ENCODE results near the gene HLA-C.

DNA sequence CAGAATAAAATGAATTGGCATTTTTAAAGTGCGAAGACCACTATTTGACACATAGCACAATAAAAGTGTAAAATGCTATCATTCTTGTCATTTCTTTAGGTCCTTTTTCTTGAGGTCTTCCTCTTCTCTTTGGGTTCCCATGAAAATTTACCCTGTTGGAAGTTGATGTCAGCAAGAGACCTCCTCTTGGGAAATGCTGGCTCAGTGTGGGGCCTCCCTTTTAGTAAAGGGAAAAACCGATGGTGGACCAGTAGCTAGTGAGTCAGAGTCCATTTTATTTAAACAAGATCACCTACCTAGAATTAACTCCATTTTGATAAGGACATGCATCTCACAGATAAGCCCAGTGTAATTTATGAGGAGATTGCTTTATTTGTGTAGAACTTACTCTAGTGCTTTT, 37.7 kb upstream of the HLA-C start:
- no peak for TF ChIP-seq POLR2A (IDR thresholded peaks at IDR 0.05)
- TF ChIP-seq, protein P1, sequence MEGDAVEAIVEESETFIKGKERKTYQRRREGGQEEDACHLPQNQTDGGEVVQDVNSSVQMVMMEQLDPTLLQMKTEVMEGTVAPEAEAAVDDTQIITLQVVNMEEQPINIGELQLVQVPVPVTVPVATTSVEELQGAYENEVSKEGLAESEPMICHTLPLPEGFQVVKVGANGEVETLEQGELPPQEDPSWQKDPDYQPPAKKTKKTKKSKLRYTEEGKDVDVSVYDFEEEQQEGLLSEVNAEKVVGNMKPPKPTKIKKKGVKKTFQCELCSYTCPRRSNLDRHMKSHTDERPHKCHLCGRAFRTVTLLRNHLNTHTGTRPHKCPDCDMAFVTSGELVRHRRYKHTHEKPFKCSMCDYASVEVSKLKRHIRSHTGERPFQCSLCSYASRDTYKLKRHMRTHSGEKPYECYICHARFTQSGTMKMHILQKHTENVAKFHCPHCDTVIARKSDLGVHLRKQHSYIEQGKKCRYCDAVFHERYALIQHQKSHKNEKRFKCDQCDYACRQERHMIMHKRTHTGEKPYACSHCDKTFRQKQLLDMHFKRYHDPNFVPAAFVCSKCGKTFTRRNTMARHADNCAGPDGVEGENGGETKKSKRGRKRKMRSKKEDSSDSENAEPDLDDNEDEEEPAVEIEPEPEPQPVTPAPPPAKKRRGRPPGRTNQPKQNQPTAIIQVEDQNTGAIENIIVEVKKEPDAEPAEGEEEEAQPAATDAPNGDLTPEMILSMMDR (IDR thresholded peaks at IDR 0.05), result no peak
- TF ChIP-seq EP300 (IDR thresholded peaks at IDR 0.05), result no peak
